ENCODE measurements around the gene PMVK.

Gene PMVK

GRCh38 chr1:154878371-154879037 is 58.0 kb downstream of the PMVK start:
- H3K4me3 ChIP-seq (replicated peaks in 1 of 2; ENCODE audit: low read depth in 2 of 2, low read length in 2 of 2): no peak overlapping the region
- DNase-seq (ENCODE audit: low read depth in 2 of 2): peak; percentile 74 to 80
- TF ChIP-seq, protein P1, sequence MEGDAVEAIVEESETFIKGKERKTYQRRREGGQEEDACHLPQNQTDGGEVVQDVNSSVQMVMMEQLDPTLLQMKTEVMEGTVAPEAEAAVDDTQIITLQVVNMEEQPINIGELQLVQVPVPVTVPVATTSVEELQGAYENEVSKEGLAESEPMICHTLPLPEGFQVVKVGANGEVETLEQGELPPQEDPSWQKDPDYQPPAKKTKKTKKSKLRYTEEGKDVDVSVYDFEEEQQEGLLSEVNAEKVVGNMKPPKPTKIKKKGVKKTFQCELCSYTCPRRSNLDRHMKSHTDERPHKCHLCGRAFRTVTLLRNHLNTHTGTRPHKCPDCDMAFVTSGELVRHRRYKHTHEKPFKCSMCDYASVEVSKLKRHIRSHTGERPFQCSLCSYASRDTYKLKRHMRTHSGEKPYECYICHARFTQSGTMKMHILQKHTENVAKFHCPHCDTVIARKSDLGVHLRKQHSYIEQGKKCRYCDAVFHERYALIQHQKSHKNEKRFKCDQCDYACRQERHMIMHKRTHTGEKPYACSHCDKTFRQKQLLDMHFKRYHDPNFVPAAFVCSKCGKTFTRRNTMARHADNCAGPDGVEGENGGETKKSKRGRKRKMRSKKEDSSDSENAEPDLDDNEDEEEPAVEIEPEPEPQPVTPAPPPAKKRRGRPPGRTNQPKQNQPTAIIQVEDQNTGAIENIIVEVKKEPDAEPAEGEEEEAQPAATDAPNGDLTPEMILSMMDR (IDR thresholded peaks at IDR 0.05; ENCODE audit: low read depth, low read length): peak; percentile 83

DNA sequence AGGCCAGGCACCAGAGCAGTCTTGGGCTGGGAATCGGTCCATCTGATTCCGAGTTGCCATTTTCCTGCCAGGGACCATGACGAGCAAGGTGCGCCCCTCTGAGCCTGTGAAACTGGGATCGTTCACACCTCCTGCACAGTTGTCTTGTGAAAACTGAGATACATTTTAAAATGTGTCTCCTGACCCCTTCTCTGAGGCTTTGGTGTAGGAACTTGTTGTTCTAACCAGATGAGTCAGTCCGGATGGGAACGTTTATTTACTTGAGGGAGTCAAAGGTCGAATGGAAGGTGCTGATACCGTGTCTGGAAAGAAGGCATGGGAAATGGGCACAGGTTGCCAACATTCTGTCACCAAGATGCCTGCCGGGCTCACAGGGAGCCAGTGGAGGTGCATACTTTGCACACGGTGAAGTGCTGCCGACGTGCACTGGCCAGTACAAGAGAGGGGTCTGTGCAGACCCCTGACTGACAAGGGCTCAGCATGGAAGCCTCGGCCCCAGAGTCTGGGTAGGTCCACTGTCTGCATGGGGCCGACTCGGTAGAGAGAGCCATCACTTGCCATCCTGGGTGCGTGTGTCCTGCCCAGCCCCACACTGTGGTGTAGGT is 59.0 kb downstream of the PMVK start:
- DNase-seq (ENCODE audit: low read depth in 2 of 2): peak; percentile 30 to 36
- no peak overlapping the region for H3K4me3 ChIP-seq (replicated peaks in 1 of 2; ENCODE audit: low read depth in 2 of 2, low read length in 2 of 2)
- TF ChIP-seq, protein P1 (IDR thresholded peaks at IDR 0.05; ENCODE audit: low read depth, low read length): no peak

DNA sequence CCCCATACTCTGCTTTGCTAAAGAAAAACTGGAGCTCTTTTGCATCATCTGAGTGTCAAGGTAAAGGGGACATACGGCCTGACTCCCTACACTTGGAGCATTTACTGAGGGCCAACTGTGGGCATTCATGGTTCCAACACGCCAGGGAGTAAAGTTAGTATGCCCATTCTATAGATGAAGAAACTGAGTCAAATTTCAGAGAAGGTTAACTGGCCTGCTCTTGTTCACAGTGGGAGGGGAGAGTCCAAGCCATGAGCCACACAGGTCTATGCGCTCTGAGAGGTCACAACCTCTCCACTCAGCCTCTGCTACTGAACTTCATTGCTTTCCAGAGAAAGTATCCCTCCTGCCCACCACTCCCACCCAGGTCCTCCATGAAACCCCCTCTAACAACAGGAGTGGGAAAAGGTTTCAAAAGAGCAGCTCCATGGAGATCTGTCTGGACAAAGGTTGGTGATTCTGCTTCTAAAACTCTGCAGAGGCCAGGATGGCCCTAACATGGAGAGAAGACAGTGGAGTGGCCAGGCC is 59.6 kb downstream of the PMVK start:
- no peak for DNase-seq (ENCODE audit: low read depth in 2 of 2)
- TF ChIP-seq, protein P1 (IDR thresholded peaks at IDR 0.05; ENCODE audit: low read depth, low read length): no peak
- no peak overlapping the region for H3K4me3 ChIP-seq (replicated peaks in 1 of 2; ENCODE audit: low read depth in 2 of 2, low read length in 2 of 2)
